NCI-H2081 (cell line): Measurements from ENCODE around the gene MROH8.
"Not testable (repeated sequence)": the region's sequence is repeated elsewhere in the genome, so short reads cannot be mapped to it uniquely, and the experiment has no call there.

Experiments used
- DNase-seq, 2 experiments: peaks; one replicate each; lab custom pipeline; 2025; lab: John Stamatoyannopoulos, UW

MROH8 gene

DNA sequence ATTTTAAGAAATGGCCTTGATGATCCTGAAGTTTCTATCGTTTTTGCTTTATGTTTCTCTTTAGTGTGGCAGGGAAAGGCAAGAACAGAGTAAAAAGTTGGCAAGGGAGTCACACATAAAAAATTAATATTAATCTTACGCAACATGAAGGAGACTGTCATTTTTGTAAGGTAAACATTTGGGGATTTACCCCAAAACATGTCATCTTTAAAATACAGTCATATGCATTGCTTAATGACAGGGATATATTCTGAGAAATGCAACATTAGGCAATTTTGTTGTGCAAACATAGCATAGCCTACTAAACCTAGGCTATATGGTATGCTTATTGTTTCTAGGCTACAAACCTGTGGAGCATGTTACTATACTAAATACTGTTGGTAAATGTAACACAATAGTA is 88.9 kb downstream of the MROH8 start:
- DNase-seq, result no peak

DNA sequence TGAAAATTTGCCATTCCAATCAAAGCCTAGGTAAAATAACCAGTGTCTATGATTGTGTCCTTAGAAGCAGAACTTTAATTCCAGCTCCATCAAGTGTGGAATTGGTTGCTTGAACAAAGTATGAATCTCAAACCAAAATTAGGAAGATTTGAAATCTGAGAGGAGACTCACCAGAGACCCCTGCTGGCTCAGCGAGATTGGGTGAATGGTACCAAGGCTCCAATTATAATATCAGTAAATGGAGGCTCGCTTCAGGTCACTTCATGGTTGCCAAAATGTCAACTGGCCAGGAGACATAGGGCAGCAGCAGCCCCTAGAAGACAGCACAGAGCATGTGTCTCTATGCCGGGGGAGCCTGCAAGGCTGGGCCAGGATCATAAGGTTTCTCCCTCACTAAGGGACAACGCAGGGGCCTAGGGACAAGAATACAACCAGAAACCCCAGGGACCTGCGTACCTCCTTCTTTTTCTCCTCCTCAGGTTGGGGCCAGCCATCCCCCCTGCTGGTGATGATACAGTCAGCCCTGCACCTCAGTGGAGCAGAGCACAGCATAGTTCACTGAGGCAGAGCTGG is 97.5 kb downstream of the MROH8 start:
- no peak for DNase-seq

DNA sequence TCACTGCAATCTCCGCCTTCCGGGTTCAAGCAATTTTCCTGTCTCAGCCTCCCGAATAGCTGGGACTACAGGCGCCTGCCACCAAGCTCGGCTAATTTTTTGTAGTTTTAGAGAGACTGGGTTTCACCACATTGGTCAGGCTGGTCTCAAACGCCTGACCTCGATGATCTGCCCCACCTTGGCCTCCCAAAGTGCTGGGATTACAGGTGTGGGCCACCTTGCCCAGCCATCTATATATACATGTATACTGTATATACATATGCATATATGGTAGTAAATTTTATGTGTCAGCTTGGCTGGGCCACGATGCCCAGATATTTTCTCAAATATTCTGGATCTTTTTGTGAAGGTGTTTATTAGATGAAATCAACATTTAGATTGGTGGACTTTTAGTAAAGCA is 102.3 kb downstream of the MROH8 start:
- DNase-seq, result no peak

DNA sequence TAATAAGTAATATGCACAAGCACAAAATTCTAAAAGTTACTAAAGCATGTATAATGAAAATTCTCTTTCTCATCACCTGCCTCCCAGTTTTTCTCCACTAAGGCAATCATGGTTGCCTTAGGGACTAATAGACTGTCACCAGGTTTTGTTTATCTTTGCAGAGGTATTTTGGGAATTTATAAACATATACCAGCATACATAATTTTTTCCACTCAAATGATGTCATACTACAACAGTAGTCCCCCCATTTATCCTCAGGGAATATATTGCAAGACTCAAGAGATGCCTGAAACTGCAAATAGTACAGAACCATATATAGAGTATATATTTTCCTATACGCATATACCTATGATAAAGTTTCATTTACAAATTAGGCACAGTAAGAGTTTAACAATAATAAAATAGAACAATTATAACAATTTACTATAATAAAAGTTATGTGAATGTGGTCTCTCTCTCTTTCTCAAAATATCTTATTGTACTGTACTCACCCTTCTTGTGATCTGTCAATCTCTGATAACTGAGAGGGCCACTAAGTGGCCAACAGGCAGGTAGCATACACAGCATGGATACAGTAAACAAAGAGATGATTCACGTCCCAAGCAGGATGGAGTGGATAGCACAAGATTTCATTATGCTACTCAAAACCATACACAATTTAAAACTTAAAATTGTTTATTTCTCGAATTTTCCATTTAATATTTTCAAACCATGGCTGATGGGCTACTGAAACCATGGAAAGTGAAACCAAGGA is 103.2 kb downstream of the MROH8 start:
- DNase-seq, result peak in 1 of 2 experiments; percentile 16

DNA sequence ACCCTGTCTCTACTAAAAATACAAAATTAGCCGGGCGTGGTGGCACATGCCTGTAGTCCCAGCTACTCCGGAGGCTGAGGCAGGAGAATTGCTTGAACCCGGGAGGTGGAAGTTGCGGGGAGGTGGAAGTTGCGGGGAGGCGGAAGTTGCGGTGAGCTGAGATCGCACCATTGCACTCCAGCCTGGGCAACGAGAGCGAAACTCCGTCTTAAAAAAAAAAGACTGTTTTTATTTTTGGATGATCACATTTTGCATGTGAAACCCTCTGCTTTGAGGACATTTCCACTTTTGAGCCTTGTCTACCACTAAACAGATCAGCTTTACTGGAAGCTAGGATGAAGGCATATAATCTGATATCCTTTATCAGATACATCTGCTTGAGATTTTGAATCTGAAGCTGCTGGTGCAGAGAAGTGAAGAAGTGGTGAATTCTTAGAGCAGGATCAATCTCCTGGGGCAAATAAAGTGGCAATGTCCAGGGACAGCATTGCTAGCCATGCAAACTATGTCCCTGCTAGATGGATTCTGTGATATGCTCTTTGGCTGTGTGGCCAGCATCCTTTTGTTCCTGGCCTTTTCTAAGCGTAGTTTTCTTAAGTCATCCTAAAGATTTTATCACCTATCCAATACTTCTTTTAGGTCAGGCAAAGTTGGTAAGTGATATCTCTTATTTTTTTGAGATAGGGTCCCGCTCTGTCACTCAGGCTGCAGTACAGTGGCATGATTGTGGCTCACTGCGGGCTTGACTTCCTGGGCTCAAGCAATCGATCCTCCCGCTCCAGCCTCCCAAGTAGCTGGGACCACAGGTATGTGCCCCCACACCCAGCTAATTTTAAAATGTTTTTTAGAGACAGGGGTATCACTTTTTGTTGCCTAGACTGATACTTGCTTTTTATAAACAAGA is 106.8 kb downstream of the MROH8 start:
- DNase-seq, result no peak

DNA sequence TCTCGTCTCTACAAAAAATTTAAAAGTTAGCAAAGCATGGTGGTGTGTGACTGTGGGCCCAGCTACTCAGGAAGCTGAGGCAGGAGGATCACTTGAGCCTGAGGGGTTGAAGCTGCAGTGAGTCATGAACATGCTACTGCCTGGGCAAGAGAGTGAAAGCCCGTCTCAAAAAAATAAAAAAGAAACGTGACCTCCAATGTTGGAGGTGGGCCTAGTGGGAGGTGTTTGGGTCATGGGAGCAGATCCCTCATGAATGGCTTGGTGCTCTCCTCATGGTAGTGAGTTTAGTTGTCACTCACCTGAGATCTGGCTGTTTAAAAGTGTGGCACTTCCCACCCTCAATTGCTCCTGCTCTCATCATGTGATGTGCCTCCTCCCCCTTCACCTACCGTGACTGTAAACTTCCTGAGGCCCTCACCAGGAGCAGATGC is 107.9 kb downstream of the MROH8 start:
- no peak for DNase-seq

DNA sequence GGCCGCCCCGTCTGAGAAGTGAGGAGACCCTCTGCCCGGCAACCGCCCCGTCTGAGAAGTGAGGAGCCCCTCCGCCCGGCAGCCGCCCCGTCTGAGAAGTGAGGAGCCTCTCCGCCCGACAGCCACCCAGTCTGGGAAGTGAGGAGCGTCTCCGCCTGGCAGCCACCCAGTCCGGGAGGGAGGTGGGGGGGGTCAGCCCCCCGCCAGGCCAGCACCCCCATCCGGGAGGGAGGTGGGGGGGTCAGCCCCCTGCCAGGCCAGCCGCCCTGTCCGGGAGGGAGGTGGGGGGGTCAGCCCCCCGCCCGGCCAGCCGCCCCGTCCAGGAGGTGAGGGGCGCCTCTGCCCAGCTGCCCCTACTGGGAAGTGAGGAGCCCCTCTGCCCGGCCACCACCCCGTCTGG is 109.8 kb downstream of the MROH8 start:
- not testable (repeated sequence) for DNase-seq

DNA sequence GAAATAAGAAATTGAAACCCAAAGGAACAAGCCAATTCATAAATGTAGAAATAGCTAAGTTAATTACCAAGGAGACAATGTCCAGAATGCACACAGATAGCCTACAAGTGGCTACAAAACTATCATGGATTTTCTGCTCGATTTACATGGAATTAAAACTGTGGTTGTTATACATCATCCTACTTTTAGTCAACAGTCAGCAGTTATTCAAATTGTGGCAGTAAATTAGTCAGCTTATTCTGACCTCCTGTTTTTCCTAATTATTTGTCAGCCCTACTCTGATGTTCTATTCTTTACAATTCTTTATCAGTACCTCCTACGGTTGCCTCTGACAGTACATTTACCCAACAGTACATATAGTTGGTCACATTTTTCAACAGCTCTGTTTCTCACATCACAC is 113.2 kb downstream of the MROH8 start:
- no peak for DNase-seq

DNA sequence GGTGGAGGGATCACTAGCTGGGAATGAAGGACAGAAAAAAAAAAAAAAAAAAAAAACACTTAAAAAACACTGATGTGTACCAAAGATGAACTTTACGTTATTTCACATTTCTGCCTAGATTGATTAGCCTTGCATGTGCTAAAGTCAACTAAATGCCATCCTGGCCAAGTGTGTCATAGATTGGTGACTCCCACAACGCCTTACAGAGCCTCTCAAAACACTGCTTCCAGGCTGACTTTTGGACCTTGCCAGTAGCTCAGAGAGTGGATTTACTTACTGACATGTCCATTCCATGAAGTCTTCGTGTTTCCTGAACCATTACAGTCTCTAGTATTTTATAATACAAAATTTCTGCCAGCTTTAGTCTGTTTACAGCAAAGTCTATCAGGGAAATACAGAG is 124.1 kb downstream of the MROH8 start:
- DNase-seq, result no peak

DNA sequence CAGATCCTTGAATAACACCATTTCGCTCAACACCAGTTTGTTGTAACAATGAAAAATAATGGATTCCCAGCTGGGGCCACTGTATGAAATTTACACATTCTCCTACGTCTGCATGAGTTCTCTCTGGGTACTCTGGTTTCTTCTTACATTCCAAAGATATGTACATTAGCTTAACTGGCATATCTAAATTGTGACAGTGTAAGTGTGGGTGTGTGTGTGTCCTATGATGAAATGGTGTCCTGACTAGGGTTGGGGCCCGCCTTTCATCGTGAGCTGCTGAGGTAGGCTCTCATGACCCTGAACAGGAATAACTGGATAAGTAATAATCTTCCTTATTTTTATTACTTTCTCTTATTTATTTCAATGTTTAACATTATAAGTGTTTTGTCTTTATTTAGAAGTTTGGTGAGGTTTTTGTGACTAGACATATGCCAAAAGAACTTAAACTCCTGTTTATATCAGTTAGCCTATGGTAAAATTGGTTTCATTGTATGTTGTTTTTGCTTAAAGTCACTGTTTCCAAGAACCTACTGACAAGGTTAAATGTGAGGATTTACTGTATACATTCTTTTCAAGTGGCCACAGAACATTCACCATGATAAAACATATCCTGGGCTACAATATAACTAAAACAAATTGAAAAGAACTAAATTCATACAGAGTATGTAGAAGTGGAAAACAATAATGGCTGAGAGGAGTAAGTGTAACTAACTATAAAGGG is 126.0 kb downstream of the MROH8 start:
- DNase-seq, result no peak
